Measurements from ENCODE around the gene MYEOV.

Gene MYEOV

GRCh38 chr11:69293819-69294505 lies at the start of gene MYEOV:
Gene MYEOV, plus strand, starts transcription at chr11:69294155. Its CDS starts 1,200 bp downstream, at chr11:69295355.
- FAIRE-seq: no peak
- no peak for DNase-seq (ENCODE audit: insufficient read length, low spot score)

DNA sequence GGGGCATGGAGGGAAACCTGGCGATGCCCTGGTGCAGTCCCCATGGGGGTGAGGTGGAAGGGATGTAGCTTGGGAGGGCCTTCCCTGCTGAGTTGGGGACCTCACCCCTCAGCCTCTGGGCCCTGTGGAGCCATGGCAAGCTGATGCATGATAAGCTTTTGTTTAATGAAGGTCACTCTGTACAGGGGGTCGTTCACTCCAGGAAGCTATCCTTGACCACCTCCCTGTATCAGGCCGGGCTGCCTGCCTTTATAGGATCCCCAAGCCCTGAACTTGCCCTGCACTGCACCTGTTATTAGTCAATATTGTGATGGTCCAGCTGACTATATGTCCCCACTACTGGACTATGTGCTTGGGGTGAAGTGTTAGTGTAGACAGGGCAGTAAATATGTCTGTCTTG lies 49.7 kb upstream of the MYEOV start:
- no peak for FAIRE-seq
- DNase-seq (ENCODE audit: insufficient read length, low spot score): no peak

DNA sequence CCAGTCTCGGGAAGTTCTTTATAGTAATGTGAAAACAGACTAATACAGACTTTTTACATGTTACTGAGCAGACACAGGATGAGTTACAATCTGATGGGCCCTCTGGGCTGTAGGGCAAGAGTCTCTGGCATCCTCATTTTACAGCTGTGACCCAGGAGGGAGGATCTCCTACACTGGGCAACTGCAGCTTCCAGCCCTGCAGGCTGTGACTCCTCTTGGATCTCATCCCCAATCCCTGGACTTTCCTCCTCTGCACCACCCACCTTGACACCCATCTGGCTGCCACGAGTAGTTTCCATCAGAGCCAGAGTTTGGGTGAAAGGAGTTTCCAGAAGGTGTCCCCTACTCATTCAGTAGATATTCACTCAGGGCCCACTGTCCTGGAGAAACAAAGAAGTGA lies 48.9 kb upstream of the MYEOV start:
- no peak for FAIRE-seq

DNA sequence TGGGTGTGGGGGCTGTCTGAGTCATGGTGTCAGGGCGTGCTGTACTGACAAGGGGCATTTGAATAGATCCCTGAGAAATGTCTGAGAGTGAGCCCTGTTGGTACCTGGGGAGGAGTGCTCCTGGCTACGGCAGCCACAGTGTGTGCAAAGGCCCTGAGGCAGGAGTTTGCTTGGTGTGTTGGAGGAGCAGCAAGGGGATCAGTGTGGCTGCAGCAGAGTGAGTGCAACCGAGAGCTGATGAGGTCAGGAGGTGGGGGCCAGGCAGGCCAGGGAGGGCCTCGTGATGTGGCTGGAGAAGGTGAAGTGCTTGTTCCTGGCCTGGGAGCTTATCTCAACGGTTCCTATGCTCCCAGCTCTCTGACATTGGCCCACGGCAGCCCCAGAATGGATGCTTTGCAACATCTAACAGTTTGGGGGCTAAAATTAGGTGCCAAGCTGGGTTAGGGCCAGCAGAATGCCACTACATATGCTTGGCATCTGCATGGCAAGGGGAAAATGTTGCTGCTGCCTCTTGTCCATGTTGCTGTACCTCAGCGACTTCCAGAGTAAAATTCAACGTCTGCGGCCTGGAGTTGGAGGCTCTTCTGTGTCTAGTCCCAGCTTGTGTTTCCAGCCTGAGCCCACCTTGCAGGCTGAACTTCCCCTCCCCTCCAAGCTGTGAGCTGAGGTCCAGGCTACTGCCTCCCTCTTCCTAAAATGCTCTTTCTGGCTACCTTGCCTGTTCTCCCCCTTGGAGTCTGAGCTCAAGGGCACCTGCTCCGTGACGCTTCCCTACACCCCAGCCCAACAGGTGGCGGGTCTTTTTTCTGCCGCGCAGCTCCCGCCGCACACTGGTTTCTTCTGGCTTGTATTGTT lies 48.2 kb upstream of the MYEOV start:
- no peak for DNase-seq (ENCODE audit: insufficient read length, low spot score)
- no peak for FAIRE-seq

More for the DNA sequence above, 48.9 kb upstream of the MYEOV start:
- DNase-seq (ENCODE audit: insufficient read length, low spot score): no peak

GRCh38 chr11:69249311-69250185 lies 44.4 kb upstream of the MYEOV start:
- FAIRE-seq: no peak
- DNase-seq (ENCODE audit: insufficient read length, low spot score): no peak

- no peak for FAIRE-seq
- no peak for DNase-seq (ENCODE audit: insufficient read length, low spot score)
These were observed 43.5 kb upstream of the MYEOV start for GRCh38 chr11:69250186-69251056.

- no peak for DNase-seq (ENCODE audit: insufficient read length, low spot score)
- FAIRE-seq: no peak
These were observed 42.9 kb upstream of the MYEOV start for GRCh38 chr11:69251057-69251393.

GRCh38 chr11:69251639-69252489 lies 42.1 kb upstream of the MYEOV start:
- no peak for FAIRE-seq
- no peak for DNase-seq (ENCODE audit: insufficient read length, low spot score)

DNA sequence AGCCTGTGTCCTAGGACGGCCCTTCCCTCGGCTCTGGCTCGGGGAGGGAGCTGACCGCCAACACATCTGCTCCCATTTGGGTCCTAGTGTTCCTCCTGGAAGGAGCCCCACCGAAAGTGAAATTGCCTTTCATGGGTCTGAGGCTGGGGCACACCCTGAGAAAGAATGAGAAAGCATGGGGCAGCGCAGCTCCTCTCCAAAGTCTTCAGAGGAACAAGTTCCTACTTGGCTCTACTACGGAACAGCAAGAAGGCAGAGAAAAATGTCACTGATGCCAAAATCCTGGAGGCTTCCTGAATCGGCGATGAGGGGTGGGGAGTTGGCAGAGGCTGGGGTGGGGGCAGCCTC lies 41.5 kb upstream of the MYEOV start:
- no peak for DNase-seq (ENCODE audit: insufficient read length, low spot score)
- FAIRE-seq: no peak

DNA sequence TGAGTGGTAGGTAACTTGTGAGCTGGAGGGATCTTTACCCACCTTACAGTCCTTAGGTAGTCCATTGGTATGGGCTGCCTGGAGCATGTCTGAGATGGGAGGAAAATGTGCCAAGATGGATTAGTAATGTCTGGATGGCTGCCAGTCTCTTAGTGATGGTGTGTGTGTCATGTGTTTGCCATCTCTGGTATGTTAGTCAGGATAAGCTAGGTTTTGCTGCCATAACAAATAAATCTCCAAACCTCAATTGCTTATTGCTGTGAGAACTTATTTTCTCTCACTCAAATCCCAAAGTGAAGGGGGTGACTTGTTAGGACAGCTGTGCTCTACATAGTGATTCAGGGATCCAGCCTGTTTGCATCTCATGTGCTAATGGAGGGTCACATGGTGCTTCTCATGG lies 40.9 kb upstream of the MYEOV start:
- DNase-seq (ENCODE audit: insufficient read length, low spot score) (no peak), FAIRE-seq (no peak)

DNA sequence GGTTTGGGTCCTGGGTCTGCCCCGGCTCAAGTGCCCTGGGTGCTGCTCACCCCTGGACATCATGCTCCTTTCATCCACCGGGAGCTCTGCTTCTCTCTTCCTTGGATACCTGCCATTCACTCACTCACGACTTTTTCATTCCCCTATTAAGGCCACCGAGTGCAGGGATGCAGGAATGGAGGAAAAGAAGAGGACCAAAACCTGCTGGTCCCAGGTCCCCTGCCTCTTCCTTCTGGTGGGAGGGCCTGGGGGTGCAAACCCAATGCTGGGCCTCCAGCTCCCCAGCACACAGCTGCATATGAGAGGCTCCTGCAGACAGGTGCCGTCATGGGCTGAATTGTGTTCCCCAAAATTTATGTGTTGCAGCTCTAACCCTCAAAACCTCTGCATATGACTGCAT lies 36.8 kb upstream of the MYEOV start:
- FAIRE-seq: no peak
- DNase-seq (ENCODE audit: insufficient read length, low spot score): no peak

DNA sequence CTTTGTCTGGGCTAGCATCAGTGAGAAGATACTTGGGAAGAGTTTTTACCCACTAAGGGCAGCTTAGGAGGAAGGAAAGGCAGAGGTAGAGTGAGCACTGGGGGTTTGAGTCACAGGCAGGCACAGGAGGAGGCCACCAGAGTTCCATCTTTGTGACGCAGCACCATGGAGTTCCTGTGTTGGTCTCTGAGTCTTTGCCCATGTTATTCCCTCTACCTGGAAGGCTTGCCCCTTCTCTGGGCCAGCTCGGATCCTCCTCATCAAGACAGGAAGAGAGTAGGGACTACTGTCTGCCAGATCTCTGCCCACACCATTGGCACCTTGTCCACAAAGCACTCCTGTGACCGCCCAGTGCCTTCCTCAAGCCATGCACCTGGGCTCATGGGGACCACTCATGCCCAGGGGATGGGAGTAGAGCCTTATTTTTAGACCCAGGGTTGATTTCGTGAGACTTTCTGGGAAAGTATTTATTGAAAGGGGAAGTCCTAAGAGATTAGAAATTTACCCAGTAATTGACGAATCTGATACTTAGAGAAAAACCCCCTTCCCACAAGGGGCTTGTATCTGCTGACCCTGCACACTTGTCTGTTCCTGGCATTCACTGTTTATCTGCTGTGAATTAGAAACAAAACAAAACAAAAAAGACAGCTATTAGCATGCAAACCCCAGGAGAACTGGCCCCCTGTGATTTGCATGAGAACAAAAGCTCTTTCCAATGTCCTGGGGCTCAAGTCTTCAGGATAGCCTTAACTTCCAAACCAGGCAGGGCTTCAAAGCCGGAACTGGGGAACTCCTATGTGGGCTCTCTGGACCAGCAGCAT lies 35.9 kb upstream of the MYEOV start:
- DNase-seq (ENCODE audit: insufficient read length, low spot score): no peak
- no peak for FAIRE-seq

DNA sequence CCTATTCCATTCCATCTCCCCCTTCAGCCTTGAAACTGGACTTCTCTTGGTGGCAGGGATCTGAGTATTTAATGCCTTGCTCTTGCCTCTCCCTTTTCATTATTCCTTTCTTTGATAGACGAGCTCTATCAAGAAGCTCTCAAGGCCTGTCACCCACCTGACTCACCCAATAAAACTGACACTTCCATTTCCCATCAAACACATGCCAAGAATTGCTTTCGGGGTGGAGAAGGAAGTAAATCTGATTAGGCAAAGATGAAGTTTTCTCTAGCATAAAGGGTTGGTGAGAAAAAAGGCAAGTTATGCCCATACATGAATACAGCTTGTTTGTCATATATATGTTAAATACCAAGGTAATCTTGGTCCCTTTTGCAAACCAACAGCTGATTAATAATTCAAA lies 34.9 kb upstream of the MYEOV start:
- DNase-seq (ENCODE audit: insufficient read length, low spot score): no peak
- FAIRE-seq: no peak

- FAIRE-seq: no peak
These were observed 33.3 kb upstream of the MYEOV start for GRCh38 chr11:69260622-69261021.

GRCh38 chr11:69261116-69261515 lies 32.8 kb upstream of the MYEOV start:
- no peak for FAIRE-seq
- DNase-seq (ENCODE audit: insufficient read length, low spot score): no peak

More at GRCh38 chr11:69260622-69261021, 33.3 kb upstream of the MYEOV start:
- peak; percentile 27 for DNase-seq (ENCODE audit: insufficient read length, low spot score)

DNA sequence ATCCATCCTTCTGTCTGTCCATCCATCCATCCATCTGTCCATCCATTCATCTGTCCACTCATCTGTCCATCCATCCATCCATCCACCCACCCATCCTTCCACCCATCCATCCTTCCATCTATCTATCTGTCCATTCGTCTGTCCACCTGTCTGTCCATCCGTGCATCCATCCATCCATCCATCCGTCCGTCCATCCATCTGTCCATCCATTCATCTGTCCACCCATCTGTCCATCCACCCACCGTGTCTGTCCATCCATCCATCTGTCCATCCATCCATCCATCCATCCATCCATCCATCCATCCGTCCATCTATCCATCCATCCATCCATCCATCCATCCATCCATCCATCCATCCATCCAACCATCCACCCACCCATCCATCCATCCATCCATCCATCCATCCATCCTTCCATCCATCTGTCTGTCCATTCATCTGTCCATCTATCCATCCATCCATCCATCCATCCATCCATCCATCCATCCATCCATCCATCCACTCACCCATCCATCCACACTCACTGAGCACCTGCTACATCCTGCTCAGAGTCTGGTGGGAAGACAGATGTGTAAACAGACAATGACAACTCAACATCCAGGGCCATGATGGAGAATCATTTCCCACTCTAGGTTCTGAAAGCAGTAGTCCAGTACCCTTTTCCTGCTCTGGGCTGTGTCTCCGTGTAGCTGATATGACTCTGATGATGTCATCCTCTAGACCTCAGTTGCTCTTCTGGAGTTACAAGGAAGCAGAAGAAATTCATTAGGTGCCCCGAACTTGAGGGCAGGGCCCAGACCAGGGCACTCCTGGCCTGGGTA lies 30.8 kb upstream of the MYEOV start:
- DNase-seq (ENCODE audit: insufficient read length, low spot score): no peak
- peak; percentile 40 for FAIRE-seq

GRCh38 chr11:69263736-69264052 lies 30.3 kb upstream of the MYEOV start:
- FAIRE-seq (no peak), DNase-seq (ENCODE audit: insufficient read length, low spot score) (no peak)

- FAIRE-seq (no peak), DNase-seq (ENCODE audit: insufficient read length, low spot score) (no peak)
These were observed 29.5 kb upstream of the MYEOV start for GRCh38 chr11:69264486-69264885.

Data from HTR-8/SVneo (cell line).